WTC11 (cell line): Measurements from ENCODE around the gene ALDH8A1. TPM values are rescaled to one million over a fixed set of nuclear protein-coding genes. Genes with fewer than 3 reads are reported as not detected.

Experiments used
- ATAC-seq: fragments of 200-7000 bp; cut with Tn5 transposase; 2 replicates; pipeline ENCODE4 v1.10.0; 2021; ENCODE audit warnings: mild to moderate bottlenecking, moderate library complexity
- CTCF ChIA-PET: fragments of 300-600 bp; sonication (Branson Sonifier 250); formaldehyde crosslinking; loops from one replicate; lab custom pipeline; 2021; ENCODE audit warnings: antibody characterized with exemption; lab: Charles Lee
- POLR2A ChIA-PET: fragments of 350-600 bp; sonication (Branson Sonifier 250); formaldehyde crosslinking; loops from one replicate; lab custom pipeline; 2021; ENCODE audit warnings: antibody characterized with exemption; lab: Charles Lee
- DNase-seq: peaks from one replicate; pipeline ENCODE4 v3.0.0; 2021; ENCODE audit warnings: low spot score
- H3K27ac Mint-ChIP-seq: 2 replicates; pipeline ENCODE4 v1.8.0; 2021; ENCODE audit warnings: mixed read lengths
- H3K27me3 Mint-ChIP-seq: 2 replicates; pipeline ENCODE4 v1.8.0; 2021; ENCODE audit warnings: low read depth, mild to moderate bottlenecking, moderate library complexity, mixed read lengths
- H3K36me3 Mint-ChIP-seq: 2 replicates; pipeline ENCODE4 v1.8.0; 2021; ENCODE audit warnings: mixed read lengths
- H3K4me1 Mint-ChIP-seq: 2 replicates; pipeline ENCODE4 v1.8.0; 2022; ENCODE audit warnings: mixed read lengths
- H3K4me3 Mint-ChIP-seq: 2 replicates; pipeline ENCODE4 v1.8.0; 2021; ENCODE audit warnings: mild to moderate bottlenecking, moderate library complexity, mixed read lengths
- H3K9me3 Mint-ChIP-seq: 2 replicates; pipeline ENCODE4 v1.8.0; 2021; ENCODE audit warnings: mixed read lengths
- AFF4 ChIP-seq: sonication (generic); formaldehyde crosslinking; IDR thresholded peaks from 2 replicates; pipeline ENCODE4 v1.8.1; 2023; ENCODE audit warnings: mild to moderate bottlenecking, missing genetic modification reagents, borderline replicate concordance
- ARID4B ChIP-seq: sonication (generic); formaldehyde crosslinking; IDR thresholded peaks from 2 replicates; pipeline ENCODE4 v1.8.0; 2023; ENCODE audit warnings: missing genetic modification reagents, mild to moderate bottlenecking, borderline replicate concordance
- CREM ChIP-seq: sonication (generic); formaldehyde crosslinking; IDR thresholded peaks from 2 replicates; pipeline ENCODE4 v1.8.1; 2022; ENCODE audit warnings: mild to moderate bottlenecking, missing genetic modification reagents, moderate library complexity
- ESRRA ChIP-seq: sonication (generic); formaldehyde crosslinking; IDR thresholded peaks from 2 replicates; pipeline ENCODE4 v1.8.1; 2022; ENCODE audit warnings: mild to moderate bottlenecking, missing genetic modification reagents, borderline replicate concordance
- FOXP4 ChIP-seq: sonication (generic); formaldehyde crosslinking; IDR thresholded peaks from 2 replicates; pipeline ENCODE4 v1.8.0; 2022; ENCODE audit warnings: mild to moderate bottlenecking, missing genetic modification reagents
- JAZF1 ChIP-seq: fragments of 250-450 bp; sonication (Bioruptor Pico); IDR thresholded peaks from 2 replicates; pipeline ENCODE4 v1.9.0; 2021; ENCODE audit warnings: moderate library complexity, mild to moderate bottlenecking, inconsistent platforms
- MLX ChIP-seq: sonication (generic); formaldehyde crosslinking; IDR thresholded peaks from 2 replicates; pipeline ENCODE4 v1.8.1; 2023; ENCODE audit warnings: mild to moderate bottlenecking, missing genetic modification reagents, moderate library complexity
- MYBL2 ChIP-seq: sonication (generic); formaldehyde crosslinking; IDR thresholded peaks from 2 replicates; pipeline ENCODE4 v1.8.1; 2023; ENCODE audit warnings: mild to moderate bottlenecking, moderate library complexity, missing genetic modification reagents
- NFATC4 ChIP-seq: fragments of 250-450 bp; sonication (Bioruptor Pico); IDR thresholded peaks from 2 replicates; pipeline ENCODE4 v1.9.0; 2021; ENCODE audit warnings: mild to moderate bottlenecking
- NFE2L1 ChIP-seq: sonication (generic); formaldehyde crosslinking; IDR thresholded peaks from 2 replicates; pipeline ENCODE4 v1.8.1; 2023; ENCODE audit warnings: missing genetic modification reagents
- NR1H2 ChIP-seq: sonication (generic); formaldehyde crosslinking; IDR thresholded peaks from 2 replicates; pipeline ENCODE4 v1.9.0; 2021; ENCODE audit warnings: mild to moderate bottlenecking, moderate library complexity, missing genetic modification reagents
- NR2C2 ChIP-seq: sonication (generic); formaldehyde crosslinking; IDR thresholded peaks from 2 replicates; pipeline ENCODE4 v1.8.0; 2022; ENCODE audit warnings: mild to moderate bottlenecking, missing genetic modification reagents
- TP53 ChIP-seq: sonication (generic); formaldehyde crosslinking; IDR thresholded peaks from 2 replicates; pipeline ENCODE4 v1.8.1; 2023; ENCODE audit warnings: mild to moderate bottlenecking, missing genetic modification reagents
- USF1 ChIP-seq: sonication (generic); formaldehyde crosslinking; IDR thresholded peaks from 2 replicates; pipeline ENCODE4 v1.8.0; 2022; ENCODE audit warnings: mild to moderate bottlenecking, missing genetic modification reagents
- ZNF263 ChIP-seq: sonication (generic); formaldehyde crosslinking; IDR thresholded peaks from 2 replicates; pipeline ENCODE4 v1.8.1; 2022; ENCODE audit warnings: low read depth, mild to moderate bottlenecking, moderate library complexity, missing genetic modification reagents
- ZNF317 ChIP-seq: sonication (generic); formaldehyde crosslinking; IDR thresholded peaks from 2 replicates; pipeline ENCODE4 v1.8.1; 2023; ENCODE audit warnings: low read depth, mild to moderate bottlenecking, moderate library complexity, missing genetic modification reagents, borderline replicate concordance
- ZNF396 ChIP-seq: fragments of 250-450 bp; sonication (Bioruptor Pico); IDR thresholded peaks from 2 replicates; pipeline ENCODE4 v1.8.0; 2021; ENCODE audit warnings: mild to moderate bottlenecking, moderate library complexity, borderline replicate concordance
- total RNA-seq: library from RNA; stranded (reverse); gene quantifications from 3 replicates; pipeline ENCODE4 v1.2.3, GENCODE V29; 2021

Gene ALDH8A1
- total RNA-seq, 1 experiment from 2014 or later, result 0.17 TPM

GRCh38 chr6:134948142-134948541 lies 1.8 kb downstream of the ALDH8A1 start:
- POLR2A ChIA-PET, result interaction anchor here (0.7 kb wide), 1 partner anchor 1134 kb away, joined by 6 read pairs; no protein-coding TSS in a partner anchor
- TF ChIP-seq NR2C2 (no peak), JAZF1 (CRISPR knock-in tag) (no peak), CREM (CRISPR knock-in tag) (no peak), NR1H2 (CRISPR knock-in tag) (no peak), TP53 (no peak), ARID4B (CRISPR knock-in tag) (no peak), ESRRA (CRISPR knock-in tag) (no peak), NFATC4 (no peak), FOXP4 (CRISPR knock-in tag) (no peak), ZNF396 (CRISPR knock-in tag) (no peak), MYBL2 (CRISPR knock-in tag) (no peak), ZNF263 (CRISPR knock-in tag) (no peak), USF1 (CRISPR knock-in tag) (no peak), NFE2L1 (CRISPR knock-in tag) (no peak), ZNF317 (CRISPR knock-in tag) (no peak), AFF4 (CRISPR knock-in tag) (no peak), MLX (no peak)
- H3K27ac Mint-ChIP-seq, result no peak overlapping the region
- H3K4me1 Mint-ChIP-seq, result peaks cover 5% of the 10 kb centered on the region; the same call in 1 of the 2 replicates
- 0 out of 2 replicates have a peak, but pooled peaks cover 4% of the 10 kb centered on the region for H3K9me3 Mint-ChIP-seq
- no peaks in the 10 kb centered on the region for H3K36me3 Mint-ChIP-seq
- CTCF ChIA-PET, result interaction anchor here (0.6 to 1.4 kb wide), 2 partner anchors 54 to 215 kb away, joined by 4 read pairs; no protein-coding TSS in a partner anchor
- ATAC-seq (no peak), DNase-seq (no peak)
- no peak overlapping the region for H3K4me3 Mint-ChIP-seq
- no peaks in the 10 kb centered on the region for H3K27me3 Mint-ChIP-seq
